Measurements from ENCODE around the gene KDM4C. TPM values are rescaled to one million over a fixed set of nuclear protein-coding genes. Genes with fewer than 3 reads are reported as not detected.

Gene KDM4C
- total and polyA plus RNA-seq, 2 of the 4 experiments (the other 2 are of a cell fraction): 11.8 to 23.8 TPM

- Histone ChIP-seq H3K4me3 (ENCODE audit: insufficient read depth, low read depth, low read length) (no peak overlapping the region), H2AK9ac (replicated peaks; ENCODE audit: low read depth, low read length, poor library complexity) (no peak overlapping the region), H4K5ac (ENCODE audit: low read depth, low read length) (no peak overlapping the region), H2BK20ac (ENCODE audit: low read depth, low read length) (no peak overlapping the region), H3K27me3 (ENCODE audit: control insufficient read depth, insufficient read depth, low read length) (no peaks in the 10 kb centered on the region), H3K18ac (ENCODE audit: low read depth, low read length) (no peak overlapping the region), H3K9me1 (ENCODE audit: insufficient read depth, low read length) (peaks cover 4% of the 10 kb centered on the region), H3K14ac (replicated peaks; ENCODE audit: low read depth, low read length) (no peak overlapping the region), H4K8ac (ENCODE audit: low read depth in 2 of 2, low read length in 2 of 2) (no peak overlapping the region), H2AFZ (replicated peaks; ENCODE audit: low read length, poor library complexity) (no peak overlapping the region), H2BK120ac (ENCODE audit: low read depth, low read length) (no peak overlapping the region), H3K4me2 (ENCODE audit: low read depth, low read length) (no peak overlapping the region), H3K56ac (ENCODE audit: extremely low read depth, insufficient read depth, low read length) (no peak overlapping the region), H3K23ac (ENCODE audit: low read depth, low read length) (no peak overlapping the region), H2BK5ac (ENCODE audit: low read depth, low read length, poor library complexity, severe bottlenecking) (no peak overlapping the region), H3K9me3 (ENCODE audit: control insufficient read depth, insufficient read depth, low read length) (no peaks in the 10 kb centered on the region), H3K4ac (ENCODE audit: low read depth, low read length) (no peak overlapping the region), H4K91ac (ENCODE audit: insufficient read depth, low read depth, low read length) (no peak overlapping the region), H3K27ac (ENCODE audit: insufficient read depth, low read length) (no peak overlapping the region), H3K36me3 (ENCODE audit: control insufficient read depth, insufficient read depth, low read length) (no peaks in the 10 kb centered on the region), H3K4me1 (ENCODE audit: control insufficient read depth, insufficient read depth, low read length) (peaks cover 3% of the 10 kb centered on the region), H3K79me1 (ENCODE audit: low read depth in 1 of 2, low read length in 2 of 2) (peaks cover under 1 to 5% of the 10 kb centered on the region in 2 experiments; a peak in 2 of 4 replicates), H2AK5ac (ENCODE audit: low read depth, low read length) (no peak overlapping the region), H3K9ac (ENCODE audit: low read depth, low read length) (no peak overlapping the region), H4K20me1 (ENCODE audit: insufficient read depth, low read length) (no peaks in the 10 kb centered on the region), H2BK15ac (ENCODE audit: low read depth, low read length) (no peak overlapping the region)
- CTCF ChIA-PET: no interaction called here
- ATAC-seq (ENCODE audit: low read depth) (no peak), DNase-seq (no peak)
- intact Hi-C loops (cut with micrococcal nuclease) (no loop called here), dilution Hi-C loops (cut with HindIII; ENCODE audit: low sequenced_read_pairs, unreplicated experiment) (no loop called here), in situ Hi-C loops (cut with MboI; ENCODE audit: low sequenced_read_pairs) (loop anchor here (10.0 kb wide), 1 partner anchor 58 kb away; no protein-coding TSS in a partner anchor)
- no CpG with 5 or more reads among the region's 4 CpGs for WGBS, 2 experiments (ENCODE audit: extremely low coverage in 2 of 2, insufficient read length in 1 of 2)
- TF ChIP-seq SMC3 (IDR thresholded peaks at IDR 0.05; ENCODE audit: low read depth, low read length) (no peak), CHD1 (IDR thresholded peaks at IDR 0.05; ENCODE audit: low read depth, low read length) (no peak), FOS (IDR thresholded peaks at IDR 0.05; ENCODE audit: low read depth, low read length) (no peak), USF2 (IDR thresholded peaks at IDR 0.05; ENCODE audit: low read depth, low read length) (no peak), MAFK (IDR thresholded peaks at IDR 0.05; ENCODE audit: low read depth, low read length) (no peak), POLR2A (IDR thresholded peaks at IDR 0.05; ENCODE audit: low read depth, low read length) (no peak), MXI1 (IDR thresholded peaks at IDR 0.05; ENCODE audit: borderline replicate concordance, low read depth, low read length) (no peak), RAD21 (IDR thresholded peaks at IDR 0.05; ENCODE audit: low read length) (no peak), BHLHE40 (IDR thresholded peaks at IDR 0.05; ENCODE audit: low read depth, low read length) (no peak), RCOR1 (IDR thresholded peaks at IDR 0.05; ENCODE audit: insufficient replicate concordance, low read length) (no peak), CEBPB (IDR thresholded peaks at IDR 0.05; ENCODE audit: low read depth, low read length) (no peak), MAZ (IDR thresholded peaks at IDR 0.05; ENCODE audit: borderline replicate concordance, low read depth, low read length) (no peak), RFX5 (IDR thresholded peaks at IDR 0.05; ENCODE audit: low read depth, low read length) (no peak), NFE2L2 (IDR thresholded peaks at IDR 0.05; ENCODE audit: low read depth, low read length) (no peak)
- TF ChIP-seq, protein P1, sequence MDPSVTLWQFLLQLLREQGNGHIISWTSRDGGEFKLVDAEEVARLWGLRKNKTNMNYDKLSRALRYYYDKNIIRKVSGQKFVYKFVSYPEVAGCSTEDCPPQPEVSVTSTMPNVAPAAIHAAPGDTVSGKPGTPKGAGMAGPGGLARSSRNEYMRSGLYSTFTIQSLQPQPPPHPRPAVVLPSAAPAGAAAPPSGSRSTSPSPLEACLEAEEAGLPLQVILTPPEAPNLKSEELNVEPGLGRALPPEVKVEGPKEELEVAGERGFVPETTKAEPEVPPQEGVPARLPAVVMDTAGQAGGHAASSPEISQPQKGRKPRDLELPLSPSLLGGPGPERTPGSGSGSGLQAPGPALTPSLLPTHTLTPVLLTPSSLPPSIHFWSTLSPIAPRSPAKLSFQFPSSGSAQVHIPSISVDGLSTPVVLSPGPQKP (IDR thresholded peaks at IDR 0.05; ENCODE audit: borderline replicate concordance, low read depth, low read length): no peak
- TF ChIP-seq, protein P2, sequence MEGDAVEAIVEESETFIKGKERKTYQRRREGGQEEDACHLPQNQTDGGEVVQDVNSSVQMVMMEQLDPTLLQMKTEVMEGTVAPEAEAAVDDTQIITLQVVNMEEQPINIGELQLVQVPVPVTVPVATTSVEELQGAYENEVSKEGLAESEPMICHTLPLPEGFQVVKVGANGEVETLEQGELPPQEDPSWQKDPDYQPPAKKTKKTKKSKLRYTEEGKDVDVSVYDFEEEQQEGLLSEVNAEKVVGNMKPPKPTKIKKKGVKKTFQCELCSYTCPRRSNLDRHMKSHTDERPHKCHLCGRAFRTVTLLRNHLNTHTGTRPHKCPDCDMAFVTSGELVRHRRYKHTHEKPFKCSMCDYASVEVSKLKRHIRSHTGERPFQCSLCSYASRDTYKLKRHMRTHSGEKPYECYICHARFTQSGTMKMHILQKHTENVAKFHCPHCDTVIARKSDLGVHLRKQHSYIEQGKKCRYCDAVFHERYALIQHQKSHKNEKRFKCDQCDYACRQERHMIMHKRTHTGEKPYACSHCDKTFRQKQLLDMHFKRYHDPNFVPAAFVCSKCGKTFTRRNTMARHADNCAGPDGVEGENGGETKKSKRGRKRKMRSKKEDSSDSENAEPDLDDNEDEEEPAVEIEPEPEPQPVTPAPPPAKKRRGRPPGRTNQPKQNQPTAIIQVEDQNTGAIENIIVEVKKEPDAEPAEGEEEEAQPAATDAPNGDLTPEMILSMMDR (conservative IDR thresholded peaks at IDR 0.05; ENCODE audit: low read depth, low read length): no peak
- POLR2A ChIA-PET (ENCODE audit: unreplicated experiment): no interaction called here
- BruUV-seq (replicated peaks): no TSS peak
These were observed 168.7 kb downstream of the KDM4C start for GRCh38 chr9:6926436-6926835.
